ENCODE results near the gene ZNF431. TPM values are rescaled to one million over a fixed set of nuclear protein-coding genes. Genes with fewer than 3 reads are reported as not detected.

Gene ZNF431
- total RNA-seq, 1 donor from 2014 or later: 35.4 TPM

DNA sequence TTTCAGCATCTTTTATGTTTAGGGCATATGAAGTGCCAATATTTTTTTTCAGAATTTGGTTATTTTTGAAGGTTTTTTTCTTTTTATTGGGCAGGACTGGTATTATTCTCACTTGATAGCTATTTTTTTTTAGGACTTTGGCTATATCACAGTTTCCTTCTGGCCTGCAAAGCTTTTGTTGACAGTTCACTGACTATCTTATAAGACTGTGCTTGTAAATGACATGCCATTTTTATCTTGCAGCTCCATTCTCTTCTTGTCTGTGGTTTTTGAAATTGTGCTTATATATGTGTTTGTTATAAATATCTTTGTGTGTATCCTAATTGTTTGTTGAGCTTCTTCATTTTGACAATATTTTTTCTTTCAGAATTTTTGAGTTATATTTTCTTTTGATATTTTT is 26.4 kb upstream of the ZNF431 start:
- no peak overlapping the region for H3K4me3 ChIP-seq
- H4K20me1 ChIP-seq (ENCODE audit: low read depth): peaks cover 2% of the 10 kb centered on the region
- H3F3A ChIP-seq (ENCODE audit: low read depth): no peaks in the 10 kb centered on the region
- no peak overlapping the region for H3K27ac ChIP-seq
- no peak overlapping the region for H2AFZ ChIP-seq (replicated peaks)
- Mint-ChIP-seq H3K27ac (no peak overlapping the region), H3K36me3 (peaks cover 81% of the 10 kb centered on the region), H3K4me1 (no peaks in the 10 kb centered on the region), H3K9me3 (peaks cover 84% of the 10 kb centered on the region), H3K4me3 (no peak overlapping the region), H3K27me3 (ENCODE audit: insufficient read depth, low read depth) (peaks cover 2% of the 10 kb centered on the region)
- DNase-seq (ENCODE audit: low spot score): no peak
- H3K4me1 ChIP-seq: no peaks in the 10 kb centered on the region
- H3K79me2 ChIP-seq (ENCODE audit: low read depth): peaks cover 40% of the 10 kb centered on the region
- no peak overlapping the region for H3K9ac ChIP-seq
- no peak overlapping the region for H3K4me2 ChIP-seq
- TF ChIP-seq EZH2phosphoT487 (IDR thresholded peaks at IDR 0.05) (no peak), EZH2 (IDR thresholded peaks at IDR 0.05) (no peak), CTCF (IDR thresholded peaks at IDR 0.05) (no peak)
- H3K36me3 ChIP-seq: peaks cover 42% of the 10 kb centered on the region
- no peaks in the 10 kb centered on the region for H3K27me3 ChIP-seq
- H3K9me3 ChIP-seq (ENCODE audit: low read depth): no peaks in the 10 kb centered on the region

DNA sequence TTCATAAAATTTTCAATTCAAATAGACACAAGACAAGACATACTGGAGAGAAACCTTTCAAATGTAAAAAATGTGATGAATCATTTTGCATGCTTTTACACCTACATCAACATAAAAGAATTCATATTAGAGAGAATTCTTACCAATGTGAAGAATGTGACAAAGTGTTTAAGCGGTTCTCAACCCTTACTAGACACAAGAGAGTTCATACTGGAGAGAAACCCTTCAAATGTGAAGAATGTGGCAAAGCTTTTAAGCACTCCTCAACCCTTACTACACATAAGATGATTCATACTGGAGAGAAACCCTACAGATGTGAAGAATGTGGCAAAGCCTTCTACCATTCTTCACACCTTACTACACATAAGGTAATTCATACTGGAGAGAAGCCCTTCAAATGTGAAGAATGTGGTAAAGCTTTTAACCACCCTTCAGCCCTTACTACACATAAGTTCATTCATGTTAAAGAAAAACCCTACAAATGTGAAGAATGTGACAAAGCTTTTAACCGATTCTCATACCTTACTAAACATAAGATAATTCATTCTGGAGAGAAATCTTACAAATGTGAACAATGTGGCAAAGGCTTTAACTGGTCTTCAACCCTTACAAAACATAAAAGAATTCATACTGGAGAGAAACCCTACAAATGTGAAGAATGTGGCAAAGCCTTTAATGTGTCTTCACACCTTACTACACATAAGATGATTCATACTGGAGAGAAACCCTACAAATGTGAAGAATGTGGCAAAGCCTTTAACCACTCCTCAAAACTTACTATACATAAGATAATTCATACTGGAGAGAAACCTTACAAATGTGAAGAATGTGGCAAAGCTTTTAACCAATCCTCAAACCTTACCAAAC is 24.6 kb upstream of the ZNF431 start:
- Mint-ChIP-seq H3K36me3 (peaks cover 72% of the 10 kb centered on the region), H3K27ac (no peak overlapping the region), H3K9me3 (peaks cover 71% of the 10 kb centered on the region), H3K27me3 (ENCODE audit: insufficient read depth, low read depth) (peaks cover 2% of the 10 kb centered on the region), H3K4me1 (no peaks in the 10 kb centered on the region), H3K4me3 (no peak overlapping the region)
- H3K4me3 ChIP-seq: no peak overlapping the region
- H3K79me2 ChIP-seq (ENCODE audit: low read depth): peaks cover 21% of the 10 kb centered on the region
- H3K36me3 ChIP-seq: peaks cover 48% of the 10 kb centered on the region
- no peak overlapping the region for H3K9ac ChIP-seq
- no peaks in the 10 kb centered on the region for H3F3A ChIP-seq (ENCODE audit: low read depth)
- no peaks in the 10 kb centered on the region for H4K20me1 ChIP-seq (ENCODE audit: low read depth)
- no peak overlapping the region for H3K27ac ChIP-seq
- no peak overlapping the region for H3K4me2 ChIP-seq
- H2AFZ ChIP-seq (replicated peaks): no peak overlapping the region
- DNase-seq (ENCODE audit: low spot score): no peak
- H3K27me3 ChIP-seq: no peaks in the 10 kb centered on the region
- H3K4me1 ChIP-seq: no peaks in the 10 kb centered on the region
- H3K9me3 ChIP-seq (ENCODE audit: low read depth): no peaks in the 10 kb centered on the region
- TF ChIP-seq CTCF (IDR thresholded peaks at IDR 0.05) (no peak), EZH2phosphoT487 (IDR thresholded peaks at IDR 0.05) (no peak), EZH2 (IDR thresholded peaks at IDR 0.05) (no peak)

GRCh38 chr19:21126078-21126477 is 15.8 kb upstream of the ZNF431 start:
- H3K36me3 ChIP-seq: peaks cover 6% of the 10 kb centered on the region
- peaks cover 31% of the 10 kb centered on the region for H3K36me3 Mint-ChIP-seq
- no peaks in the 10 kb centered on the region for H3K79me2 ChIP-seq (ENCODE audit: low read depth)
- no peak overlapping the region for H3K4me3 ChIP-seq
- peaks cover 9% of the 10 kb centered on the region for H3K9me3 ChIP-seq (ENCODE audit: low read depth)
- no peak overlapping the region for H3K27ac Mint-ChIP-seq
- no peak overlapping the region for H3K4me2 ChIP-seq
- peaks cover 5% of the 10 kb centered on the region for H3K4me1 ChIP-seq
- no peaks in the 10 kb centered on the region for H4K20me1 ChIP-seq (ENCODE audit: low read depth)
- peaks cover 14% of the 10 kb centered on the region for H3F3A ChIP-seq (ENCODE audit: low read depth)
- H3K4me3 Mint-ChIP-seq: no peak overlapping the region
- no peaks in the 10 kb centered on the region for H3K27me3 ChIP-seq
- peaks cover 2% of the 10 kb centered on the region for H3K27me3 Mint-ChIP-seq (ENCODE audit: insufficient read depth, low read depth)
- no peak overlapping the region for H3K9ac ChIP-seq
- no peak for TF ChIP-seq EZH2 (IDR thresholded peaks at IDR 0.05)
- TF ChIP-seq CTCF (IDR thresholded peaks at IDR 0.05): no peak
- peaks cover 18% of the 10 kb centered on the region for H3K9me3 Mint-ChIP-seq
- DNase-seq (ENCODE audit: low spot score): no peak
- no peak overlapping the region for H2AFZ ChIP-seq (replicated peaks)
- peaks cover 8% of the 10 kb centered on the region for H3K4me1 Mint-ChIP-seq
- no peak overlapping the region for H3K27ac ChIP-seq
